NK-92 (cell line): Measurements from ENCODE around the gene ALG13.
"Not testable (repeated sequence)": the region's sequence is repeated elsewhere in the genome, so short reads cannot be mapped to it uniquely, and the experiment has no call there.

Source experiments
- DNase-seq: peaks from one replicate; lab custom pipeline; 2025; ENCODE audit not compliant: unreplicated experiment; lab: John Stamatoyannopoulos, UW

The ALG13 gene

GRCh38 chrX:111680988-111681779, at the start of gene ALG13:
ALG13 (plus strand) TSS chrX:111681170; CDS start chrX:111681219, 49 bp downstream.
- peak; percentile 6 for DNase-seq

GRCh38 chrX:111634823-111635729, 45.9 kb upstream of the ALG13 start:
- no peak for DNase-seq

GRCh38 chrX:111641969-111642368, 39.0 kb upstream of the ALG13 start:
- DNase-seq: no peak

GRCh38 chrX:111645165-111645564, 35.8 kb upstream of the ALG13 start:
- not testable (repeated sequence) for DNase-seq

GRCh38 chrX:111645607-111646006, 35.4 kb upstream of the ALG13 start:
- no peak for DNase-seq

- no peak for DNase-seq
These were observed 34.5 kb upstream of the ALG13 start for GRCh38 chrX:111646515-111646914.

GRCh38 chrX:111648802-111649201, 32.2 kb upstream of the ALG13 start:
- no peak for DNase-seq

- DNase-seq: no peak
These were observed 31.3 kb upstream of the ALG13 start for GRCh38 chrX:111649638-111650037.

GRCh38 chrX:111650845-111651244, 30.1 kb upstream of the ALG13 start:
- no peak for DNase-seq

GRCh38 chrX:111652719-111653118, 28.3 kb upstream of the ALG13 start:
- DNase-seq: no peak

GRCh38 chrX:111661241-111661640, 19.7 kb upstream of the ALG13 start:
- no peak for DNase-seq

- DNase-seq: no peak
These were observed 18.7 kb upstream of the ALG13 start for GRCh38 chrX:111662292-111662691.

GRCh38 chrX:111671668-111672067, 9.3 kb upstream of the ALG13 start:
- no peak for DNase-seq

- DNase-seq: no peak
These were observed 6.3 kb downstream of the ALG13 start for GRCh38 chrX:111687305-111687704.

- no peak for DNase-seq
These were observed 14.4 kb downstream of the ALG13 start for GRCh38 chrX:111695297-111695880.

- DNase-seq: no peak
These were observed 38.6 kb downstream of the ALG13 start for GRCh38 chrX:111719426-111720210.

GRCh38 chrX:111728096-111728495, 47.1 kb downstream of the ALG13 start:
- DNase-seq: no peak

GRCh38 chrX:111731351-111731750, 50.4 kb downstream of the ALG13 start:
- no peak for DNase-seq

- DNase-seq: no peak
These were observed 55.6 kb downstream of the ALG13 start for GRCh38 chrX:111736571-111736970.

- no peak for DNase-seq
These were observed 61.0 kb downstream of the ALG13 start for GRCh38 chrX:111742018-111742417.

- no peak for DNase-seq
These were observed 62.3 kb downstream of the ALG13 start for GRCh38 chrX:111743316-111743715.
